GF-D8 (cell line): ENCODE results near the gene POFUT2.

Experiments used
- DNase-seq: peaks from one replicate; lab custom pipeline; 2025; lab: John Stamatoyannopoulos, UW

The POFUT2 gene

DNA sequence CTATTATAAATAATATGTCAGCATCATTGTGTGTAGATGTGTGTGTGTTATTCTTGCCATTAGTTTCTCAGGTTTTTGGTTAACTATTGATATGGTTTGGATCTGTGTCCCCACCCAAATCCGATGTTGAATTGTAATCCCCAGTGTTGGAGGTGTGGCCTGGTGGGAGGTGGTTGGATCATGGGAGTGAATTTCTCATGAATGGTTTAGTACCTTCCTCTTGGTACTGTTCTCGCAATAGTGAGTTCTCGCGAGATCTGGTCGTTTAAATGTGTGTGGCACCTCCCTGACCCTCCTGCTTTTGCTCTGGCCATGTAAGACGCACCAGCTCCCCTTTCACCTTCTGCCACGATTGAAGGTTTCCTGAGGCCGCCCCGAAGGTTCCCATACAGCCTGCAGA lies 9.6 kb upstream of the POFUT2 start:
- no peak for DNase-seq

DNA sequence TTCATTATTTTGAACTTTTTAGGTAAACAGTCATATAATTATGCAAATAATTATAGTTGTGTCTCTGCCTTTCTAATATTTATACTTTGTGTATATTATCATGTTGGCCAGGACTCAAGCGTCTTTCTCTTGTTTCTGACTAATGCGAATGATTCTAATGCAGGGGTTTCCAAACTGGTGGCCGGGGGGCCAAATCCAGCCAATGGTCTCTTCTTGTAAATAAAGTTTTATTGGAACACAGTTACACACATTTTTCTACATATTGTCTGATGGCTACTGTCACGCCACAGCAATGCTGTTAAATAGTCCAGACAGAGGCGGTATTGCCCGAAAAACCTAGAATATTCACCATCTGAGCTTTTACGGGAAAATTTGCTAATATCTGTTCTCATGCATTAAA lies 8.9 kb upstream of the POFUT2 start:
- DNase-seq, result no peak

DNA sequence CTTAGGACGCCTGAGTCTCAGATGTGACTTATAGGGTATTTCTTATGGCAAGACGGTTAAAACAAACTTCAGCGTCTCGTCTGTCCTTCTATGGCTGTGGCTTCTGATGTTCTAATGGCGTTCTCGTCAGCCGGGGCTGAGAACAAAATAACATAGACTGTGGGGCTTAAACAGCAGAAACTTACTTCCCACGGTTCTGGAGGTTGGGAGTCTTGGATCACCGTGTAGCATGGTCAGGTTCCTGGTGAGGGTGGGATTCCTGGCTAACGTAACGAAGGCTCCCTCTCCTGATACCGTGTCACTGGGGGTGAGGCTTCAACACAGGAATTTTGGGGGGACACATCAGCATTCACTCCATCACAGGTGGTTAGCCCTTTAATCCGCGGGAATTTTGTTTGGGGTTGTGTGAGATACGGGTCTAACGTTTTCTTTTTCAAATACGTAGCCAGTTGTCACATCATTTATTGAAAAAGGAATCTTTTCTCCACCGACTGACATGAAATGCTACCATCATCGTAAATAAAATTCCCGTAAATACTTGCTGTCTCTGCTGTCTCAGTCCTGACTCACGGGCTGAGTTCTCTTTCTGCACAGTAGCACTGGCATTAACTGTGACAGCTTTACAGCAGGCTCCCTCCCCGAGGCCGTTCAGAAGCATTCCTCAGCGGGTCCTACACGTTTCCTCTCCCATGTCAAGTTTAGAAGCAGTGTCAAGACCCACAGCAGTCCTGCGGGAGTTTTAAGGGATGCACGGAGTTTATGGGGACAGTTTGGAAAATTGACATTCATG lies 8.1 kb upstream of the POFUT2 start:
- DNase-seq, result no peak

DNA sequence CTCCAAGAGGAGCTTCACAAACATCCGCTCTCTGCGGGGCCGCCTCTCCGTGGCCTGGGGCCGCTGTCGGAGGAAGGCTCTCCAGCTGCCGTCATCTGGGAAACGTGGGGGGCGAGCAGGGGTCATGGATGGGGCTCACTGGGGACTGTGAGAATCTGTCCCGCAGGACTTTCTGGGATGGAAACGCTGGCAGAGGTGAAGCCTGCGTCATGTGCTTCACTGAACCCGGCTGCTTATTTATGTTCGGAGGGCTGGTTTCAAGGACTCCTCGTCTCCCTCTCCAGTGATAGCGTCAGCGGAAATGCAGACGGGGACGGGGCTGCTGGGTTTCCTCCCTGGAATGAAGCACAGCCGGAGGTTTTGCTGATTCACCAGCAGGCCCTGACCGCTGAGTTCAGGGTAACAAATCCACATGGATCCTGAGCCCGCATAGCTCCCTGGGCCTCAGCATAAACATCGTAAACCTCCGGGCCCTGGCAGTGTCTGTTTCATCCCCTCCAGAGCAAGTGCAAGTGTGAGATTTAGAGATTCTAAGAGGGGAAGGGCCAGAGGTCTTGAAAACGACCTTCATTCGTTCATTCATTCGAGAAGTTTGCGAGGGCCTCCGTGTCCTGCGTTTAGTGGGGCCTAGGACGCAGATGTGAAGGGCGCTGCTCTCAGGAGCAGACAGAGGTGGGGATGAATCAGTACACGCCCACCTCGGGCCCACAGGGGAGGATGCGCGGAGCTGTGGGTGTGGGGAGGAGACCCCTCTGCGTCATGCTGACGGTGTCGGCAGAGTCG lies 7.0 kb upstream of the POFUT2 start:
- no peak for DNase-seq

DNA sequence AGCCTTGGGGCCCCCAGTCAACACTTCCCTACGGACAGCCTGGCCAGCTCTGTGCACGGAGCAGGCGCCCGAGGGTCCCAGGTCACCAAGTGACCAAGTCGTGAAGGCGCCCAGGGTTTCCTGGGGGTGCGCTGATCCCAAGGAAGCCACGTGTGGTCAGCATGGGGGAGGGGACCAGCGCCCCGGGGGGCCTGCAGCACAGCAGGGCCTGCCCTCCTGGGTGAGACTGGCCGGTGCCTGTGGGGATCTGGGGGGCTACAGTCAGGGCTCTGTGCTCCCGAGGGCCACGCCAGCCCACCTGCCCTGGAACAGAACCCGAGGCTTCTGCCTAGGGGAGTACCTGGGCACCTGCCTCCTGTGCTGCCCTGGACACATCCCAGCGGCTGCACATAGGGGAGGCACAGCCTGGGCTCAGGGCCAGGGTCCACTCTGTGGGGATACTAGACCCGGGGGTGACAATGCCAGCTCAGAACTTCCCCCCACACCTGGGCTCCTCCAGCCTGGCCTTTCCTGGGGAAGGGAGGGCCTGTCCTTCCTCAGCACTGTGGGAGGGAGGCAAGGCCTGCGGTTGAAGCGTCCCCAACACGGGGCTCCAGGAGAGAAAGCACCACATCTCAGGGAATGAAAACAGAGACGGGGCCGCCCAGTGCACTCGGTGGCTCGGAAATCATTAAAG lies 6.2 kb upstream of the POFUT2 start:
- DNase-seq, result no peak

DNA sequence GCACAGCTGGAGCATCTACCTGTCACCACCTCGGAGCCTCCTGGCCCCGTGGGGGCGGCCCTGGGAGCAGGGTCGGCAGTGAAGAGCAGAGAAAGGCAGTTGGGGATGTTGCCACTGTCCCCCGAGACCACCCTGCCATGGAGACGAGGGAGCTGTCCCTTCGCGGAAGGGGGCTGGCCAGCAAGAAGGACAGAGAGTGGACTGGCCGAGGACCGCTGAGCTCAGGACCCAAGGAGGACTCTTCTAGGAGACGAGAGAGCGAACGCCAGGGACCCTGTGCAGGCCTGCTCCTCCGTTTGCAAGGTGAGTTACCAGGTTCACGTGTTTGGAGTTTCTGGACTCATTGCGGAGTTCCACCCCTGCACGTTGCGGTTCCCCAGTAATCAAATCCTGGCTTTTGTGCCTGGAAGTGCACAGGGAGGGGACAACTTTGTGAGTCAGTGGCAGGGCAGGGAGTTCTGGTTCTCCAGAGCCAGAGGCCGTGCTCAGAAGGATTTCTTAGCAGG lies 5.6 kb upstream of the POFUT2 start:
- DNase-seq, result no peak

DNA sequence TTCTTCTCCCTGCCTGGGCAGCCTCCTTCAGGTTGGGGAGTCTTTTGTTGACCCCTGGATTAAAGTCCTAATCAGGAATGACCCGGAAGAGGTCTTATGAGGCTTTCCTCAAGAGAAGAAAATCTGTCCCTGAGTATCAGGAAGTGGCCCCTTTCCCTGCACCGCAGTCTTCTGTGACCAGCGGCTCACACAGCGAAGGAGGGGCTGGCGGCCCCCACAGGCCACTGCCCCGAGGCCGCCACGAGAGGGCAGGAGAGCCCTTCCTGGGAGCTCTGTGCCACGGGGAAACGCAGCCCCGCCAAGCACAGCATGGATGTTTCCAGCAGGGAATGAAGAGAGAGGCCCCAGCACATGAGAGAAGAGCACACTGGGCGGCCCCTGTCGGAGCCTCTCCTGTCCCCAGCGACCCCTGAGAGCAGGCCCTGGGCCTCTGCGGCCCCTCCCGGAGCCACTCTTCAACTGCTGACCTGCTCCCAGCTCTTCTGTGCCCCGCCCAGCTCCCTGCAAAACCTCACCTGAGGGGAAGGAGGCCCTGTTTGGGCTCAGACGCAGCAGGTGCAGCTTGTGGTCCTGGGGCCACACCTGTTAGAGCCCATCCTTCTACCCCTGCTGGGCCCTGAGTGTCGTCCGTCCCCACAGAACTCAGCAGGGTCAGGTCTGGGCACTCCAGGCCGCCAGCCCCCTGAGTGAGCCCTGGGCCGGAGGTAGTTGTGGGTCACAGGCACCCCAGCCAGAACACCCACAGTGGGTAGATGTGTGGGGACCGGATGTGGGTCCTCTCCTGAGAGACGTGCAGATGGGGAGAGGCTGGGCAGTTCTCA lies 4.9 kb upstream of the POFUT2 start:
- DNase-seq, result peak; percentile 71

DNA sequence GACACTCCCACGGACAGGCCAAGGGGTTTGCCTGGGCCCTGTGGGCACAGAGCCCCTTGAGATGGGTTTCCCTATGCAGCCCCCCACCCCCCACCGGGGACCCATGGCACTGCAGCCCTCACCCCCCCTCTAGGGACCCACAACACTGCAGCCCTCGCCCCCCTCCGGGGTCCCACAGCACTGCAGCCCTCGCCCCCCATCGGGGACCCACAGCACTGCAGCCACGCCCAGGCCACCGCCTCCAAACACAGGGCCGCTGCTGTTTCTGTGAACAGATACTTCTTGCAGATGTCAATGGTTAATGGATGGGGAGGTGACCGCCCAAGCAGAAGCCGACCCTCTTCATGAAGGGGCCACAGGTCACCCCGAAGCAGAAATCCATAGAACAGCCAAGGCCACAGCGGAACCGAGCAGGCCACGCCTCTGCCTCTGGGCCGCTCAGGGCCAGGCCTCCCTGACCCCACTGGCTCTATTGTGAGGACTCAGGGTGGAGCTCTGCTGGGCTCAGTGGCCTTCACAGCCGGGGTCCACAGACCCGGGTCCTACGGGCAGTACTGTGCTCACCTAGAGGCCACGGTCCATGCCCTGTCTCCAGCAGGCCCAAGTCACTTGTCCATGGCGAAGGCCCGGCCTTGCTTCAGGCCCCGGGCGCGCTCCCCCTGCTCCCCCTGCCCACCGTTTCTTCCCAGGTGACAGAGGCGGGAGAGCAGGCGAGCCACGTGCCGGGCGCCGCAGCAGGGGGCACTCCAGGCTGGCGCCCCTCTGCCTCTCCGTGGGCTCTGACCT lies 4.1 kb upstream of the POFUT2 start:
- DNase-seq, result no peak

DNA sequence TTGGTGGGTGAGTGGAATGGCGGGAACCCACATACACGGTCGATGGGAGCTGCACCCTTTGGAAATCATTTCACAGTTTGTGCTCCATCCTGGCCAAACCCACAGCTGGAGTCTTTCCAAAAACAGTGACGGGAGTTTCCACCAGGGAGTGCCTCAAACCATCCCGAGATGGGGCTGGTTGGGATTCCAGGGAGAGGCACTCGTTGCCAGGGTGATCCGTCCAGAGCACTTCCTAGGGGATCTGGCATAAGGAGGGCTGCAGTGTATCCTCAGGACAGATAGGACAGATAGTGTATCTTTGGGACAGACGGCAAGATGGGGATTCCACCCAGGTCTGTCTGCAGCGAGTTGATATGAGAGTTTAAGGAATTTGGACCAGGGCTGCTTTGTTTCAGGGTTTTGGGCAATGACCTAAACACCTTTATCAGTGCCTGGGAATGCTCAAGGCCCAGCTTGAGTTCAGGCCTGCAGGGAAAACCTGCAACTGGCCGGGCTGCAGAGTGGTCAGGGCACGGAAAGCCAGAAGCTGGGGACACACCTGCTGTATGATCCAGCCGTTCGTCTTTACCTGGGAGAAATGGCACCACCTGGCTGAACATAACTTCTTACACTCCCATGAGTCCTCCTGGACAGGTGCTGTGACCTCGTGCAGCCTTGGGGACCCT lies 3.4 kb upstream of the POFUT2 start:
- no peak for DNase-seq

DNA sequence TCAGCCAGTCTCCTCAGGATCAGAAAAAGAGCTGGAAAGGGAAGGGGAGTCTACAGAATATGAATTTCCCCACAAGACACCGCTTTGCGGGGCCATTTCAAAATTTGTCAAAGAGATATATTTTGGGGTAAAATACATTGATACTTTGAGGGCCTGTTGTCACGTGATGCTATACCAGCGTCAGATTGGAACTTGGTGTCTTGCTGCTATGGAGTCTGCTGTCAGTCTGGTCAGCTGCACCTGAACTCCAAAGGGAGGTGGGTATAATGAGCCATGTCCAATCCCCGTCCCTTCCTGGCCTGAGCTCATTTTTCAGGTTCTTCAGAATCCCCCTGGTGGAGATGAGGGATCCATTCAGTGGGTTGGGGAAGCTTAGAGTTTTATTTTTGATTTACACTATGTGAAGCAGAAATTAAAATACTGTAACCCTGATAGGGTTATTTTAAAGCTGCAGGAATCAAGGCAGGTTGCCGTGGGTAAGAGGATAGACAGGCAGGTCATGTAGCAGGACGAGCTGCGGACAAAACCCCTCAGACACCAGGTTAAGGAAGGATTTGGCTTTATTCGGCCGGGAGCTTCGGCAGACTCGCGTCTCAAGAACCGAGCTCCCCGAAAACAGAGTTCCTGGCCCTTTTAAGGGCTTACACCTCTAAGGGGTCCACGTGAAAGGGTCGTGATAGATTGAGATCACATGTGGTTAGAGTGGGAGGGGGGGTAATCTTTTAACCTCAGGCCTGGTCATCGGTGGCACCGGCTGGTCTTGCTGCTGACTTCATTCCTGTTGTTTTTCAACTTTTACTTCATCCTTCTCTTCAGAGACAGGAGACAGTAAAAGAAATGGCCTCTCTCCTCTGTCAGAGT lies 2.2 kb upstream of the POFUT2 start:
- DNase-seq, result no peak

DNA sequence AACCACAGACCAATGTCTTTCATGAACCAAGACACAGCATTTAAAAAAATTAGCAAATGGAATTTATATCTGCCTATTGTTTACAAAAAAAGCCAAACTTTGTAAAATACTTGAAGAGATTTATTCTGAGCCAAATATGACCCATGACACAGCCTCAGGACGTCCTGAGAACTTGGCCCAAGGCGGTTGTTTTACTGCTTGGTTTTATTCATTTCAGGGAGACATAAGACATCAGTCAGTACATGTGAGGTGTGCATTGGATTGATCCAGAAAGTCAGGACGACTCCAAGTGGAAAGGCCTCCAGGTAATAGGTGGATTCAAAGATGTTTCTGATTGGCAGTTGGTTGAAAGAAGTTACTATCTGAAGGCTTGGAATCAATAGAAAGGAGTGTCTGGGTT lies 1.4 kb upstream of the POFUT2 start:
- DNase-seq, result no peak

DNA sequence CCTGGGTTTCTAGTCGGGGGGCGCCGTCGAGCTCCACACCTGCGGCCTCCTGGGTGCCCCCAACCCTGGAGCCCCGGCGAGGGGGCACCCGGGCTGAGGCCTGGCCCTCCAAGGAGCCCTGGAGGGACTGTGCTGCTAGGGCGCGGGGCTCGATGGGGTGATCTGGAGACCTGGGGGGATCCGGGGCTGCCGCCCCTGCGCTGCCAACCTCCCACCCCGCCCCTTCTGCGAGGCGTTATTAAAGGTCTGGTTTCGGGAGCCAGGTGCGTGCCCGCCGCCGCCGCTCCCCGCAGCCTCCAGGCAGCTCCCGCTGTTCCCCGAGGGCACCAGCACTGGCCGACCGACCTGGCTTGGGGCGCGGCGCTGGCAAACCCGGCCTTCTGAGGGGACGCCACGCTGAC lies 746 bp upstream of the POFUT2 start:
- no peak for DNase-seq

DNA sequence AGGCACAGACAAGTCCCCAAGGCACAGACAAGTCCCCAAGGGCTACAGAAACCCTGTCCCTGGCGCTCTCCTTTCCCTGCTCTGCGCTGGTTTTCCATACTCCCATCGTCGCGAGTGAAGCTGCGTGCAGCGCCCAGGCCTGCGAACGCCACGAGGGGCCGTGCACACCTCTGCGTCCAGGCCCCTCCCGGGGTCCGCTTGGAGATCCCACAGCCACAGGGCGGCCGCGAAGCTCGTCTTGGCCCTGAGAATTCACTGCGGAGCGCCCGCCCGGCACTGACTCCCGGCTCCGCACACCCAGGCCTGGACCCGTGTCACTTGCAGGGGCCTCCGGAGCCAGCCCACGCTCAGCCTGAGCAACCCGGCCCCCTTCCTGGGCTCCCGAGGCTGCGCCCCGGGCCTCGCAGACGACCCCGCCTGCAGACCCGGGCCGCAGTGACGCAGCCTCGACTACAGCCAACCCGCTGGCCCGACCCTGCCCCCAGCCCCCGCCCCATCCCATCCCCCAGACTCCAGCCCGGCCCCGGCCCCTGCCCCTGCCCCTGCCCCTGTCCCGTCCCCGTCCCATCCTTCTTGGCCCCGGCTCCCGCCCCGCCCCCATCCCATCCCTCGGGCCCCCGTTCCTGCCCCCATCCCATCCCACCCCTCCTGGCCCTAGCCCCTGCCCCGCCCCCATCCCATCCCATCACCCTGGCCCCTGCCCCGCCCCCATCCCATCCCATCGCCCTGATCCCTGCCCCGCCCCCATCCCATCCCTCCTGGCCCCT lies 841 bp downstream of the POFUT2 start:
- no peak for DNase-seq

DNA sequence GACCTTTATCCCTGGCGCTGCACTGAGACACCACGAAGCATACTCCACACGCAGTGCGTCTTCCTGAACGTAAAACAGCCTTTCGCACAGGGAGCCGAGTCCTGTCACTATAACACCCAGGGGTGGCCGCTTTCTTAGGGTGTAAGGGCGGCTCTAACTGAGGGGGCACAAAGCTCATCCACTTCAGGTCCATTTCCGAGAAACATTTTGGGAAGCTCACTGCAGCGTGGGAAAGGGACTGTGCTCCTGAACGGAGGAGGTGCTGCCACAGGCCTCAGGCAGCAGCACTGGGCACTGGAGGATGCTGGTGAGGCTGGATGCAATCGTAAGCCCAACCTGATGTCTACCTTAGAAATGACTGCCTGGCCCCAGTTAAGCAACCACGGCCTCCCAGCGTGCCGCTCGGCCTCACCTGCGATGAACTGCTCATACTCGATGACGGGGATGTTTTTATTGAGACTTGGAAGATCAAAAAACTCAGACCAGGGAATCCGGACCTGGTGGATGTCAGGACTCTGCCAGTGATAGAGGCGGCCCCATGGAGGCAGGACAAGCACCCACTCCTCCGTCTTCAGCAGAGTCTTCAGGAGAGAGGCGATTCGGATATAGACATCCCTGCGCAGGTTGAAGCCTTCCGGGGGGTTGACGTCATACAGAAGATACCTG lies 2.3 kb downstream of the POFUT2 start:
- no peak for DNase-seq

DNA sequence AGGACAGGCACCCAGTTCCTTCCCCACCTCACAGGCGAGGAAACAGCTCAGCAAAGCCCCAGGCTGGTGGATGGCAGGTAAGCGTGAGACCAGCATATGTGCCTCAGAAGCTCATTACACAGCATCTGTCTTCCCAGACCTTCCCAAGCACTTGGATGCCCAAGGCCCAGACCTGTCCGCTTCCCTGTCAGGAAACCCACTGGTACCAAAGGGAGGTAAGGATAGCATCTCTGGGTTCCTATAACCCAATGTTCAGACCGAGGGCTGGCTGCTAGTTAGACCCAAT lies 3.3 kb downstream of the POFUT2 start:
- DNase-seq, result no peak

DNA sequence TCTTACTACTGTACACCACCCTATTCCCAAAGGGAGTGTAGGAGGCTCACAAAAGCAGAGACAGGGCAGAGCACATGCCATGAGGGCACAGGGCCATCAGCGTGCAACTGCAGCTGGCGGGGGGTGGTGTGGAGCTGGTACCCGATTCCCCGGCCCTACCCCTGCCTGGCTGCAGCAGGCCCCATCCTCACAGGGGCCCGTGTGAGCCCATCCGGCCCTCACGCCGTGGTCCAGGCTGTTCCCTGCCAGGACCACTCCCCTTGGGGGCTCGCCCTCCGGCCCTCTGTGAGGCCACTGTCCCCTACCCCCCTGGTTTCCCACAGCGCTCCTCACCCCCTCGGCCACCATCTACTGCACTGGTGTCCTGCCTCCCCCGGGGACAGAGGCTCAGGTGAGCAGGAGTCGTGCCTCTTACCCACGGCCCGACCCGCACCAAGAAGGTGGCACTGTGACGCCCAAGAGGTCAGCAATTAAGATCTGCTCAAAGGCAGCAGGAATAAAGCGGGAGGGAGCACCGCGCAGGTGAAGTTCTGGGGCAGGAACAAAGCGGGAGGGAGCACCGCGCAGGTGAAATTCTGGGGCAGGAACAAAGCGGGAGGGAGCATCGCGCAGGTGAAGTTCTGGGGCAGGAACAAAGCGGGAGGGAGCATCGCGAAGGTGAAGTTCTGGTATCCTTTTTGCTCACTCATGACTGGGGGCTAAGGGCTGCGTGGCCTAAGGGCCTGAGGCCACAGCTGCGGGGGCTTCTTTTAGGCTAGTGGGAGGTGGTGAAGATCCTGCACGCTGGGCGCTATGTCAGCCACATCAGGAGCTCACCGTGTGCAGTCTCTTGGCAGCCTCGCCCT lies 3.9 kb downstream of the POFUT2 start:
- no peak for DNase-seq

DNA sequence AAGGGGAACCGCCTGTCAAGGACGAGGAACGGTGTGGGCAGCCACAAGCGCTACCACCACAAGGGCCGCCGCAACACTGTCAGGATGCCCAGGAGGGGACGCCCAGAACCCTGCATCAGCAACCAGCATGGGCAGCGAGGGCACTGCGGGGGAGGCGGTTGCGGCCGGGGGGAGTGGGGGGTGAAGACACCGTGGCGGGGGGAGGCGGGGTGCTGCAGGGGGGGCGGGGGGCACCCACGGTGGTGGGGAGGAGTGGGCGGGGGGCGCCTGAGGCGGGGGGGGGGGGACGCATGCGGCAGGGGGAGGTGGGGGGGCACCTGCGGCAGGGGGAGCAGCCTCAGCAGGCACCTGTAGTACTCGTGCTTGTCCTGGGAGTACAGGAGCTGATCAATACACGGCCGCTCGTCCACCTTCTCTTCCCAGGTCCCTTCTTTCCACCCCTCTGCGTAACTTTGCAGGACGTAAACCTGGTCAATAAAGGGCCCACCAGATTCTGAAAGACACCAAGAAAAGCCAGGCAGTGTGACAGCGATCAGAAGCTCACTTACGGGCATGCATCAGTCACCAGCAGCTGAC lies 4.6 kb downstream of the POFUT2 start:
- DNase-seq, result no peak
